ENCODE measurements around the gene ATP8A2.

GRCh38 chr13:25731037-25731436 is 359.3 kb downstream of the ATP8A2 start:
- TF ChIP-seq CTCF (IDR thresholded peaks at IDR 0.05) (no peak), POLR2A (IDR thresholded peaks at IDR 0.05) (no peak)
